Right lobe of liver (tissue), 6 donors: ENCODE results near the gene PRKAR2B. TPM values are rescaled to one million over a fixed set of nuclear protein-coding genes. Genes with fewer than 3 reads are reported as not detected.
"Not testable (repeated sequence)": the region's sequence is repeated elsewhere in the genome, so short reads cannot be mapped to it uniquely, and the experiment has no call there.

ENCODE experiments used
- ATAC-seq, 4 donors: fragments of 200-7000 bp; cut with Tn5 transposase; one replicate each; pipeline ENCODE4 v1.9.1; 2020; ENCODE audit warnings: mild to moderate bottlenecking in 4 of 4, moderate library complexity in 4 of 4
- DNase-seq, 3 donors: peaks; one replicate each; pipeline ENCODE4 v3.0.0-alpha.2; 2020
- H3K27ac ChIP-seq, 3 donors: fragments of 200-600 bp; one replicate each; pipeline ENCODE4 v1.8.0; 2022
- H3K27me3 ChIP-seq, 2 donors: fragments of 200-600 bp; one replicate each; pipeline ENCODE4 v1.8.0; 2022
- H3K36me3 ChIP-seq, 4 donors: fragments of 200-600 bp; sonication (generic) in 1 of 4; one replicate each; pipeline versions ENCODE4 v1.5.1 to v1.8.0; 2017 to 2022; ENCODE audit warnings: control low read depth in 1 of 4
- H3K4me1 ChIP-seq, 4 donors: fragments of 200-600 bp; sonication (generic) in 1 of 4; one replicate each; pipeline versions ENCODE4 v1.5.1 to v1.8.0; 2017 to 2022; ENCODE audit warnings: control low read depth in 1 of 4
- H3K4me3 ChIP-seq, 3 donors: fragments of 200-600 bp; one replicate each; pipeline ENCODE4 v1.8.0; 2022
- H3K9me3 ChIP-seq, 4 donors: fragments of 200-600 bp; sonication (generic) in 1 of 4; one replicate each; pipeline versions ENCODE4 v1.5.1 to v1.8.0; 2017 to 2022; ENCODE audit warnings: control low read depth in 1 of 4
- POLR2A ChIP-seq: fragments of 450-650 bp; IDR thresholded peaks from one replicate; pipeline ENCODE4 v1.6.1; 2017; ENCODE audit warnings: antibody characterized with exemption, mild to moderate bottlenecking
- WGBS: methylation state at CpG from one replicate; pipeline ENCODE4 v1.1.6; 2018; ENCODE audit warnings: low coverage, low lambda C conversion rate; ENCODE audit not compliant: insufficient coverage; ENCODE audit errors: missing lambda C conversion rate; 5-methylcytosine and 5-hydroxymethylcytosine counted together
- intact Hi-C, 2 donors: fragments of 100-400 bp; cut with DNase I; formaldehyde crosslinking; loops; one replicate each; pipeline versions ENCODE4 v1.11.2 to v1.14.1; 2022
- total RNA-seq, 6 experiments: library from RNA; depleted of rRNA in 2 of 6; stranded (reverse); fragments of >200 nt in 2 of 6; fragmentation: NEBNext Ultra II Directional in 3 of 6; extraction: Animal tissue kit (Norgen Biotek cat#: 25700) in 3 of 6; gene quantifications; one replicate each; pipeline versions ENCODE4 v1.1.0 to v1.2.4, GENCODE V29; 2016 to 2023
- TF ChIP-seq, protein P1 (sequence below), 4 donors: fragments of 200-600 bp in 3 of 4; fragments of 450-650 bp in 1 of 4; IDR thresholded peaks; one replicate each; pipeline versions ENCODE4 v1.5.1 to v1.8.0; 2016 to 2022; ENCODE audit warnings: antibody characterized with exemption in 4 of 4, mild to moderate bottlenecking in 2 of 4
- donor health status: DM: no; HTN: yes; CAD: no.
- donor health status: DM: no; HTN: no; CAD: no.
- donor health status: DM: no; HTN: no; CAD: no.
- donor health status: DM: no; HTN: yes; CAD: no.
- donor health status: DM: no; HTN: yes; CAD: no.

The PRKAR2B gene
- total RNA-seq, 6 experiments from 2014 or later = 1.4 to 2.9 (median 1.8) TPM

DNA sequence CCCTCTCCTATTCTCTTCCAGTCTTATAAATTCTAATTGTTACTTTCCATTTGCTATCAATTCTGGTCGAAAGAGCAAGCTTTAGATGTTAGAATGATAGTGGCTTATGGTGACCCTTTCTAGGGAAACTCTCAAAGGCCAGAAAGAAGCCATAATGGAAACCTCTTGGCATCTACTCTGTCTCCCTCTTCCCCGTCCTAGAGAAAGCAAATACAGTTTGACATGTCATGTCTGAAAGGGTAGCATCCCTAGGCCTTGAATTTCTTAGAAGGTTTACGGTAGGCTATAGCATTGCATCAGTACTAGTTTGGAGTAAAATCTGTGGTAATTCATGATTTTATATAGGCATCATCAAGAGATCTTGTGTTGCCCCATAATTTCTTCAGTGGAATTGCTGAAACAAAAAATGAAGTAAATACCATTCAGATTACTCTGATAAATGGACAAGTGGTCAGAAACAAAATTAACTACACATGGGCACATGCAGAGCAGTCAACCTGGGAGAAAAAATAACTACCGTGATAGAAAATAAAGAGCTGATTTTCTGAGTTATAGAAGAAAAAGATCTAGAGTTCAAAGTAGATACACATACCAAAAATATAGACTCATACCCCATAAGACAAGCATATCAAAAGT is 4.4 kb downstream of the PRKAR2B start:
- DNase-seq (no peak), ATAC-seq (no peak)
- Histone ChIP-seq H3K4me3 (no peak overlapping the region), H3K36me3 (no peaks in the 10 kb centered on the region), H3K27ac (no peak overlapping the region), H3K9me3 (no peaks in the 10 kb centered on the region), H3K27me3 (no peaks in the 10 kb centered on the region), H3K4me1 (peaks cover 0 to 8% (median 2%) of the 10 kb centered on the region in 4 donors)
- 80% methylated on average over 4 of the region's 4 CpGs for WGBS
- TF ChIP-seq POLR2A = no peak
- TF ChIP-seq, protein P1, sequence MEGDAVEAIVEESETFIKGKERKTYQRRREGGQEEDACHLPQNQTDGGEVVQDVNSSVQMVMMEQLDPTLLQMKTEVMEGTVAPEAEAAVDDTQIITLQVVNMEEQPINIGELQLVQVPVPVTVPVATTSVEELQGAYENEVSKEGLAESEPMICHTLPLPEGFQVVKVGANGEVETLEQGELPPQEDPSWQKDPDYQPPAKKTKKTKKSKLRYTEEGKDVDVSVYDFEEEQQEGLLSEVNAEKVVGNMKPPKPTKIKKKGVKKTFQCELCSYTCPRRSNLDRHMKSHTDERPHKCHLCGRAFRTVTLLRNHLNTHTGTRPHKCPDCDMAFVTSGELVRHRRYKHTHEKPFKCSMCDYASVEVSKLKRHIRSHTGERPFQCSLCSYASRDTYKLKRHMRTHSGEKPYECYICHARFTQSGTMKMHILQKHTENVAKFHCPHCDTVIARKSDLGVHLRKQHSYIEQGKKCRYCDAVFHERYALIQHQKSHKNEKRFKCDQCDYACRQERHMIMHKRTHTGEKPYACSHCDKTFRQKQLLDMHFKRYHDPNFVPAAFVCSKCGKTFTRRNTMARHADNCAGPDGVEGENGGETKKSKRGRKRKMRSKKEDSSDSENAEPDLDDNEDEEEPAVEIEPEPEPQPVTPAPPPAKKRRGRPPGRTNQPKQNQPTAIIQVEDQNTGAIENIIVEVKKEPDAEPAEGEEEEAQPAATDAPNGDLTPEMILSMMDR (IDR thresholded peaks at IDR 0.05) = no peak
- intact Hi-C loops = no loop called here

DNA sequence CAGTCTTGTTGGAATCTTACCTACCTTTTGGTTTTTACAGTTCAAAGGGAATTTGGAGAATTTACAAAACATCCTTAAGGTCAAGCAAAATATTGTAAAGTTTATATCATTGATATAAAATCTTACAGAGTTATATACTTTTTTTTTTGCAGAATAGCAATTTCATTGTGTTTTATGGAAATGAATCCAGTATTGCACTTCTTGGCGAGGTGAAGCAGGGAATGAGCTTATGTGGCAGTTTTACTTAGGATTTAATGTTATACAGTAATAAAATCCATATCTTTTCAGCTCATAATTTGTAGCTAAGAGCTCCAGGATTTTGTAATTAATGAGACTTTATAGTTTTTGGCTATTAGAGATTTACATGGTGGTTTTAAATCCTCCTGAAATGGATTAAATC is 5.0 kb downstream of the PRKAR2B start:
- Histone ChIP-seq H3K4me3 (no peak overlapping the region), H3K27me3 (no peaks in the 10 kb centered on the region), H3K36me3 (no peaks in the 10 kb centered on the region), H3K9me3 (no peaks in the 10 kb centered on the region), H3K4me1 (peaks cover 0 to 8% (median 2%) of the 10 kb centered on the region in 4 donors), H3K27ac (no peak overlapping the region)
- ATAC-seq = no peak
- intact Hi-C loops = no loop called here
- WGBS = 79% methylated on average over 1 of the region's 1 CpG
- DNase-seq = no peak
- no peak for TF ChIP-seq POLR2A
- TF ChIP-seq, protein P1 (IDR thresholded peaks at IDR 0.05) = no peak

DNA sequence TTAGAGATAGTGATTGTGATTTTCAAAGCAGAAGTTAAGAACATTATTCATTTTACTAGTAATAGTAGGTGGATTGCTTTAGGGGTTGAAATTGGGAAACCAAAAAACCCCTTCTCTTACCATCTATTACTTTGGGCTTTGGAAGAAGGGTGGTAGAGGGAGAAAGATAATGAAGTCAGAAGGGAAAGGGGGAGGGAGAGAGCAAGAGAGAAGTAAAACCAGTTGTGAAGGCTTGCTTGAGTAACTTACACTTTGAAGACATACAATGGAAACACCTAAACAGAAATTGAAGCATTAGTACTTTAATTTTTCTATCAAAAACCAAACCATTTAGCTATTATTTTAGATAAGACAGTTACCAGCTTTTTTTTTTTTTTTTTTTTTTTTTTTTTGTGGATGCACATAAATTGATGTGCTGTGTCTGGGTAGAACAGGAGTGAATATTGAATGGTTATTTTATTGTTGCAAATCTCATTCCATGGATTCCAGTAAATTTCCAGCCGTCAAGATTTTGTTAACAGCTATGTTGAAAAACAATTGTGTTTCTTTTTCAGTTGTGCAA is 5.5 kb downstream of the PRKAR2B start:
- DNase-seq = no peak
- 36% methylated on average over 1 of the region's 1 CpG for WGBS
- peaks cover 0 to 5% (median 2%) of the 10 kb centered on the region in 4 donors for H3K4me1 ChIP-seq
- H3K27ac ChIP-seq = no peak overlapping the region
- no peaks in the 10 kb centered on the region for H3K9me3 ChIP-seq
- no peak for ATAC-seq
- intact Hi-C loops = no loop called here
- no peaks in the 10 kb centered on the region for H3K27me3 ChIP-seq
- no peak for TF ChIP-seq POLR2A
- TF ChIP-seq, protein P1 (IDR thresholded peaks at IDR 0.05) = no peak
- H3K4me3 ChIP-seq = no peak overlapping the region
- no peaks in the 10 kb centered on the region for H3K36me3 ChIP-seq

DNA sequence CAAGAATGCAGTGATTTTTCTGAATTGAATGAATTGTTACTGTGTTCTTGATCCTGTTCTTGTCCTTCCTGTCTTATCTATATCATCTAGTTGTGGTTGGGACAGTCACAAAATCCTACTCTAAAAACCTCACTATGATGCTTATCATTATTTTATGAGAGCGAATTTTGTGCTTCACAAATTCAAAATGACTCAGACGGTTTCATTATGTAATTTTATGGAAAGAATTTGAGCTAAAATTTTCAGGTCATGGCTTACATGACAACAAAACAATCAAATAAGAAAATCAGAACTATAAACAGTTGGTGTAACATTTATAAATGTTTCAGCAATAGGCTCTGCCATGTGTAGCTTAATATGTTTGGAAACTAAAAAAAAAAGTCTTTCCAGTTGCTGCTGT is 6.9 kb downstream of the PRKAR2B start:
- no peak overlapping the region for H3K27ac ChIP-seq
- TF ChIP-seq POLR2A = no peak
- TF ChIP-seq, protein P1 (IDR thresholded peaks at IDR 0.05) = no peak
- H3K4me1 ChIP-seq = no peaks in the 10 kb centered on the region
- H3K9me3 ChIP-seq = no peaks in the 10 kb centered on the region
- no peak overlapping the region for H3K4me3 ChIP-seq
- H3K36me3 ChIP-seq = no peaks in the 10 kb centered on the region
- 45% methylated on average over 2 of the region's 2 CpGs for WGBS
- ATAC-seq = no peak
- H3K27me3 ChIP-seq = no peaks in the 10 kb centered on the region
- intact Hi-C loops = no loop called here
- DNase-seq = no peak

DNA sequence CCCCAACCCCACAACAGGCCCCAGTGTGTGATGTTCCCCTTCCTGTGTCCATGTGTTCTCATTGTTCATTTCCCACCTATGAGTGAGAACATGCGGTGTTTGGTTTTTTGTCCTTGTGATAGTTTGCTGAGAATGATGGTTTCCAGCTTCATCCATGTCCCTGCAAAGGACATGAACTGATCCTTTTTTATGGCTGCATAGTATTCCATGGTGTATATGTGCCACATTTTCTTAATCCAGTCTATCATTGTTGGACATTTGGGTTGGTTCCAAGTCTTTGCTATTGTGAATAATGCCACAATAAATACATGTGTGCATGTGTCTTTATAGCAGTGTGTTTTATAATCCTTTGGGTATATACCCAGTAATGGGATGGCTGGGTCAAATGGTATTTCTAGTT is 10.5 kb downstream of the PRKAR2B start:
- H3K27me3 ChIP-seq, DNase-seq, H3K4me3 ChIP-seq, ATAC-seq, H3K4me1 ChIP-seq, H3K27ac ChIP-seq, intact Hi-C loops, H3K9me3 ChIP-seq, H3K36me3 ChIP-seq: not testable (repeated sequence)
- 100% methylated on average over 1 of the region's 1 CpG for WGBS

DNA sequence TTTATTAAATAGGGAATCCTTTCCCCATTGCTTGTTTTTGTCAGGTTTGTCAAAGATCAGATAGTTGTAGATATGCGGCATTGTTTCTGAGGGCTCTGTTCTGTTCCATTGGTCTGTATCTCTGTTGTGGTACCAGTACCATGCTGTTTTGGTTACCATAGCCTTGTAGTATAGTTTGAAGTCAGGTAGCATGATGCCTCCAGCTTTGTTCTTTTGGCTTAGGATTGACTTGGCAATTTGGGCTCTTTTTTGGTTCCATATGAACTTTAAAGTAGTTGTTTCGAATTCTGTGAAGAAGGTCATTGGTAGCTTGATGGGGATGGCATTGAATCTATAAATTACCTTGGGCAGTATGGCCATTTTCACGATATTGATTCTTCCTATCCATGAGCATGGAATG is 11.6 kb downstream of the PRKAR2B start:
- DNase-seq, H3K27me3 ChIP-seq, intact Hi-C loops, H3K9me3 ChIP-seq, H3K4me1 ChIP-seq, ATAC-seq, H3K27ac ChIP-seq, H3K36me3 ChIP-seq, H3K4me3 ChIP-seq: not testable (repeated sequence)
- WGBS = 67% methylated on average over 2 of the region's 3 CpGs
